Measurements from ENCODE around the gene PTPDC1. TPM values are rescaled to one million over a fixed set of nuclear protein-coding genes. Genes with fewer than 3 reads are reported as not detected.

The PTPDC1 gene
- total and polyA plus RNA-seq, 9 of the 15 experiments (the other 6 are each of a cell fraction or from before 2014, with no cell fraction given) = 1.1 to 8.1 (median 5.7) TPM

DNA sequence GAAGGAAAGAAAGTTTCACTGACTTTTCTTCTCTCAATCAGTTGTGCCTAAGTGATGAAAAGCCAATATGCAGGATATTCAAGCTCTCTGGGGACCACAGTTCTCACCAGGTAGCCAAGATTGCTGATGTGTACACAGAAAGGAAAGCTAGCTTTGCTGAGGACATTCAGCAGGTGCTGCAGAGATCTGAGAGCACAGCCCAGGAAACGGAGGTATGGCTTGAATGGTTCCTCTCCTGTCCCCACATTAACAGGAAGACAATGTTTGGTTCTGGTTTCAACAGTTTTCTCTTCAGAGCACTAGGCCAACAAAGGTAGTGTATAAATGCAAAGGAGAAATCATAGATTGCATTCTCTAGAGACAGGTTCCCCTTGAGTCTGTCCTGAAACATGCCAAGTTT is 69.6 kb downstream of the PTPDC1 start (continued):
- no peak for TF ChIP-seq ZNF699 (CRISPR knock-in tag; IDR thresholded peaks at IDR 0.05; ENCODE audit: insufficient replicate concordance)

- ChIA-PET POLR2A (interaction anchor here (0.6 to 2.0 kb wide), 5 partner anchors 9 to 71 kb away, joined by 4 to 9 read pairs (median 4); no protein-coding TSS in a partner anchor), CTCF (ENCODE audit: low intra/inter-chr PET ratio) (no interaction called here)
- no peak overlapping the region for H3K4me3 ChIP-seq
- H3K27me3 ChIP-seq (ENCODE audit: control insufficient read depth in 2 of 2, insufficient read depth in 2 of 2, low read length in 2 of 2) = no peaks in the 10 kb centered on the region
- H3K79me2 ChIP-seq (ENCODE audit: control insufficient read depth, insufficient read depth, low read length) = no peaks in the 10 kb centered on the region
- ATAC-seq (no peak; the same call in 2 of the 3 replicates), DNase-seq (ENCODE audit: extremely low read depth in 1 of 4, low spot score in 3 of 4) (no peak), FAIRE-seq (no peak)
- in situ Hi-C loops (cut with MboI) = no loop called here
- no peaks in the 10 kb centered on the region for H3K9me1 ChIP-seq (ENCODE audit: control insufficient read depth, insufficient read depth, low read length)
- H3K9ac ChIP-seq (ENCODE audit: insufficient read depth in 1 of 2, low read depth in 2 of 2, low read length in 2 of 2) = peak overlapping the region; percentile 45 to 82; a peak in 3 of 4 replicates
- H2AFZ ChIP-seq (ENCODE audit: low read depth, low read length) = peak overlapping the region; percentile 97
- peaks cover 11 to 32% of the 10 kb centered on the region in 2 experiments for H3K4me1 ChIP-seq (replicated peaks in 1 of 2; ENCODE audit: control insufficient read depth in 2 of 2, insufficient read depth in 2 of 2, low read length in 2 of 2)
- WGBS (ENCODE audit: insufficient coverage, low coverage, missing lambda C conversion rate) = 64% methylated on average over 11 of the region's 11 CpGs
- H3K9me3 ChIP-seq (replicated peaks; ENCODE audit: control insufficient read depth, insufficient read depth, low read depth, low read length) = no peaks in the 10 kb centered on the region
- H3K36me3 ChIP-seq (ENCODE audit: control insufficient read depth, insufficient read depth, low read length) = no peaks in the 10 kb centered on the region
- H3K27ac ChIP-seq (ENCODE audit: extremely low read depth, low read depth, low read length) = peak overlapping the region; percentile 64
- no peaks in the 10 kb centered on the region for H4K20me1 ChIP-seq (replicated peaks; ENCODE audit: control insufficient read depth, insufficient read depth, low read length)
- no TSS peak for BruUV-seq (replicated peaks)
- H3K4me2 ChIP-seq (ENCODE audit: insufficient read depth, low read length) = peak overlapping the region; percentile 25
- intact Hi-C loops (cut with micrococcal nuclease) = no loop called here
- TF ChIP-seq CREB3 (tag; conservative IDR thresholded peaks at IDR 0.05; ENCODE audit: low read depth) (peak; percentile 65; the same call in 1 of the 2 replicates), GTF2E2 (tag; IDR thresholded peaks at IDR 0.05) (peak; percentile 24; the same call in 1 of the 2 replicates), HDAC8 (tag; IDR thresholded peaks at IDR 0.05) (0 out of 2 replicates have a peak, but pooled peaks have one; percentile 34), RNF2 (IDR thresholded peaks at IDR 0.05) (no peak), NR4A1 (CRISPR knock-in tag; IDR thresholded peaks at IDR 0.05) (no peak), NR4A1 (tag; IDR thresholded peaks at IDR 0.05) (peak; percentile 71), RB1 (IDR thresholded peaks at IDR 0.05; ENCODE audit: low read depth) (0 out of 2 replicates have a peak, but pooled peaks have one; percentile 20), HDGF (IDR thresholded peaks at IDR 0.05) (peak; percentile 50; the same call in 1 of the 2 replicates), RBM15 (IDR thresholded peaks at IDR 0.05; ENCODE audit: insufficient read depth, low read length) (no peak), CHD4 (IDR thresholded peaks at IDR 0.05; ENCODE audit: insufficient read depth, insufficient replicate concordance, low read depth, low read length, poor library complexity, severe bottlenecking) (peak; percentile 37), HDAC2 (IDR thresholded peaks at IDR 0.05) (peak; percentile 30; the same call in 1 of the 2 replicates), ETV5 (CRISPR knock-in tag; IDR thresholded peaks at IDR 0.05; ENCODE audit: low read depth) (no peak), PHF8 (IDR thresholded peaks at IDR 0.05; ENCODE audit: borderline replicate concordance, low read length) (peak; percentile 44; the same call in 1 of the 2 replicates), MAZ (CRISPR knock-in tag; conservative IDR thresholded peaks at IDR 0.05 in 1 of 2, IDR thresholded peaks at IDR 0.05 in 1 of 2) (0 out of 4 replicates have a peak, but pooled peaks of 1 of the 2 experiments have one; percentile 20), CTBP1 (IDR thresholded peaks at IDR 0.05; ENCODE audit: borderline replicate concordance) (peak; percentile 56; the same call in 1 of the 2 replicates), NR2C1 (IDR thresholded peaks at IDR 0.05) (no peak), NR2C1 (tag; IDR thresholded peaks at IDR 0.05) (0 out of 2 replicates have a peak, but pooled peaks have one; percentile 6), ZNF830 (CRISPR knock-in tag; IDR thresholded peaks at IDR 0.05) (0 out of 2 replicates have a peak, but pooled peaks have one; percentile 31)
- TF ChIP-seq, protein P1, sequence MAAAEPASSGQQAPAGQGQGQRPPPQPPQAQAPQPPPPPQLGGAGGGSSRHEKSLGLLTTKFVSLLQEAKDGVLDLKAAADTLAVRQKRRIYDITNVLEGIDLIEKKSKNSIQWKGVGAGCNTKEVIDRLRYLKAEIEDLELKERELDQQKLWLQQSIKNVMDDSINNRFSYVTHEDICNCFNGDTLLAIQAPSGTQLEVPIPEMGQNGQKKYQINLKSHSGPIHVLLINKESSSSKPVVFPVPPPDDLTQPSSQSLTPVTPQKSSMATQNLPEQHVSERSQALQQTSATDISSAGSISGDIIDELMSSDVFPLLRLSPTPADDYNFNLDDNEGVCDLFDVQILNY (CRISPR knock-in tag; IDR thresholded peaks at IDR 0.05) = no peak
Observed at GRCh38 chr9:94156348-94157049, 72.2 kb downstream of the PTPDC1 start.

Data from K562 (cell line).